ENCODE data around the gene U2SURP.

The U2SURP gene

GRCh38 chr3:143101792-143102381 is 100.5 kb downstream of the U2SURP start:
- no peak for DNase-seq
- TF ChIP-seq EZH2phosphoT487 (IDR thresholded peaks at IDR 0.05; ENCODE audit: low read length) (no peak), EZH2 (optimal IDR thresholded peaks at IDR 0.05; ENCODE audit: low read depth, low read length) (no peak)
- TF ChIP-seq, protein P1, sequence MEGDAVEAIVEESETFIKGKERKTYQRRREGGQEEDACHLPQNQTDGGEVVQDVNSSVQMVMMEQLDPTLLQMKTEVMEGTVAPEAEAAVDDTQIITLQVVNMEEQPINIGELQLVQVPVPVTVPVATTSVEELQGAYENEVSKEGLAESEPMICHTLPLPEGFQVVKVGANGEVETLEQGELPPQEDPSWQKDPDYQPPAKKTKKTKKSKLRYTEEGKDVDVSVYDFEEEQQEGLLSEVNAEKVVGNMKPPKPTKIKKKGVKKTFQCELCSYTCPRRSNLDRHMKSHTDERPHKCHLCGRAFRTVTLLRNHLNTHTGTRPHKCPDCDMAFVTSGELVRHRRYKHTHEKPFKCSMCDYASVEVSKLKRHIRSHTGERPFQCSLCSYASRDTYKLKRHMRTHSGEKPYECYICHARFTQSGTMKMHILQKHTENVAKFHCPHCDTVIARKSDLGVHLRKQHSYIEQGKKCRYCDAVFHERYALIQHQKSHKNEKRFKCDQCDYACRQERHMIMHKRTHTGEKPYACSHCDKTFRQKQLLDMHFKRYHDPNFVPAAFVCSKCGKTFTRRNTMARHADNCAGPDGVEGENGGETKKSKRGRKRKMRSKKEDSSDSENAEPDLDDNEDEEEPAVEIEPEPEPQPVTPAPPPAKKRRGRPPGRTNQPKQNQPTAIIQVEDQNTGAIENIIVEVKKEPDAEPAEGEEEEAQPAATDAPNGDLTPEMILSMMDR (IDR thresholded peaks at IDR 0.05; ENCODE audit: low read length), result no peak
- no peaks in the 10 kb centered on the region for H3K9me3 ChIP-seq (replicated peaks; ENCODE audit: insufficient read depth, low read length)
- no peak overlapping the region for H3K4me2 ChIP-seq (ENCODE audit: low read depth, low read length)
- H3K79me2 ChIP-seq (ENCODE audit: low read length), result no peaks in the 10 kb centered on the region
- no peaks in the 10 kb centered on the region for H3K4me1 ChIP-seq (ENCODE audit: low read length)
- no peak overlapping the region for H3K9ac ChIP-seq (ENCODE audit: low read length)
- no peak overlapping the region for H2AFZ ChIP-seq (ENCODE audit: low read length)
- no peaks in the 10 kb centered on the region for H3F3A ChIP-seq (ENCODE audit: insufficient read depth, low read length)
- no peaks in the 10 kb centered on the region for H3K36me3 ChIP-seq (replicated peaks; ENCODE audit: insufficient read depth, low read length)
- no peak overlapping the region for H3K4me3 ChIP-seq (ENCODE audit: low read length)
- no peak overlapping the region for H3K27ac ChIP-seq (ENCODE audit: low read length)
- no peaks in the 10 kb centered on the region for H4K20me1 ChIP-seq (ENCODE audit: insufficient read depth, low read length)
- H3K9me2 ChIP-seq (replicated peaks; ENCODE audit: insufficient read depth, low read length), result no peaks in the 10 kb centered on the region
- H3K27me3 ChIP-seq (replicated peaks; ENCODE audit: insufficient read depth, low read length), result no peaks in the 10 kb centered on the region

DNA sequence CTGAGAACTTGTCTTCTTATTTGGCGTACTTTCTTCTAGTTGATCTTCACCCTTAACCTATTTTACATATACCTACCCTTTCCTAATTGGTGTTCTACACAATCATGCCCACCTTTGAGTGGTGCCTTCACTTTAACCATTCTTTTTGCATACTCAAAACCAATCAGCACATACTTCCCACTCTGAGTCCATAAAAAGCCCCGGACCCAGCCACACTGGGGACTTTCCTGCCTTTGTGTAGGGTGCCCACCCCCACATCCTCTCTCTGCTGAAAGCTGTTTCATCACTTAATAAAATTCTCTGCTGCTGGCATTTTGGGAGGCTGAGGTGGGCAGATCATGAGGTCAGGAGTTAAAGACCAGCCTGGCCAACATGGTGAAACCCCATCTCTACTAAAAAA is 102.3 kb downstream of the U2SURP start:
- no peak overlapping the region for H3K4me2 ChIP-seq (ENCODE audit: low read depth, low read length)
- H3K27ac ChIP-seq (ENCODE audit: low read length), result no peak overlapping the region
- no peaks in the 10 kb centered on the region for H4K20me1 ChIP-seq (ENCODE audit: insufficient read depth, low read length)
- no peaks in the 10 kb centered on the region for H3K27me3 ChIP-seq (replicated peaks; ENCODE audit: insufficient read depth, low read length)
- H3K9ac ChIP-seq (ENCODE audit: low read length), result no peak overlapping the region
- TF ChIP-seq, protein P1 (IDR thresholded peaks at IDR 0.05; ENCODE audit: low read length), result no peak
- no peaks in the 10 kb centered on the region for H3K9me3 ChIP-seq (replicated peaks; ENCODE audit: insufficient read depth, low read length)
- H3K4me1 ChIP-seq (ENCODE audit: low read length), result no peaks in the 10 kb centered on the region
- H3K79me2 ChIP-seq (ENCODE audit: low read length), result no peaks in the 10 kb centered on the region
- H3K36me3 ChIP-seq (replicated peaks; ENCODE audit: insufficient read depth, low read length), result no peaks in the 10 kb centered on the region
- H2AFZ ChIP-seq (ENCODE audit: low read length), result no peak overlapping the region
- no peaks in the 10 kb centered on the region for H3K9me2 ChIP-seq (replicated peaks; ENCODE audit: insufficient read depth, low read length)
- H3F3A ChIP-seq (ENCODE audit: insufficient read depth, low read length), result no peaks in the 10 kb centered on the region
- H3K4me3 ChIP-seq (ENCODE audit: low read length), result no peak overlapping the region
- DNase-seq, result no peak

DNA sequence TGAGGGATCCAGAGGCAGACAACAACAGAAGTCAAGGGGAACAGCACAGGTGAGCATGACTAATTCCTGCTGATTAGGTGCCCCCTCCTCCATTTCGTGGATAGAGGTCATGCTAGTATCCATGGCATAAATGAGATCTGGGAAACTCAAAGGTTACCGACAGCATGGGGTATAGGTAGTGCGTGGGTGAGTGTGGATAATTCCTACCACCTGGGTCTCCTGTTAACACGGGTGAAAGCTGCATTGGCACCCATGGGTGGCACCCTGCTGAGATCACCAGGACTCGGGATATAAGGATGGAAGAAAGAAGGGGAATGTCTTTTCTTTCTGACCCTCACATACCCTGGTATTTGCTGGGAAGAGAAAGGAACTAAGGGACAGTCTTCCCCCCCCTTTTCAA is 103.8 kb downstream of the U2SURP start:
- no peaks in the 10 kb centered on the region for H3K9me2 ChIP-seq (replicated peaks; ENCODE audit: insufficient read depth, low read length)
- no peaks in the 10 kb centered on the region for H3K9me3 ChIP-seq (replicated peaks; ENCODE audit: insufficient read depth, low read length)
- H3K27me3 ChIP-seq (replicated peaks; ENCODE audit: insufficient read depth, low read length), result no peaks in the 10 kb centered on the region
- TF ChIP-seq EZH2phosphoT487 (IDR thresholded peaks at IDR 0.05; ENCODE audit: low read length) (no peak), EZH2 (optimal IDR thresholded peaks at IDR 0.05; ENCODE audit: low read depth, low read length) (no peak)
- TF ChIP-seq, protein P1 (IDR thresholded peaks at IDR 0.05; ENCODE audit: low read length), result no peak
- H2AFZ ChIP-seq (ENCODE audit: low read length), result no peak overlapping the region
- no peaks in the 10 kb centered on the region for H3K4me1 ChIP-seq (ENCODE audit: low read length)
- H3K27ac ChIP-seq (ENCODE audit: low read length), result no peak overlapping the region
- no peak overlapping the region for H3K4me2 ChIP-seq (ENCODE audit: low read depth, low read length)
- H3K36me3 ChIP-seq (replicated peaks; ENCODE audit: insufficient read depth, low read length), result no peaks in the 10 kb centered on the region
- no peaks in the 10 kb centered on the region for H3F3A ChIP-seq (ENCODE audit: insufficient read depth, low read length)
- DNase-seq, result no peak
- H3K79me2 ChIP-seq (ENCODE audit: low read length), result no peaks in the 10 kb centered on the region
- no peaks in the 10 kb centered on the region for H4K20me1 ChIP-seq (ENCODE audit: insufficient read depth, low read length)
- no peak overlapping the region for H3K9ac ChIP-seq (ENCODE audit: low read length)
- H3K4me3 ChIP-seq (ENCODE audit: low read length), result no peak overlapping the region

All from MM.1S (cell line).